Testis (tissue), 3 donors: Measurements from ENCODE around the gene HOXA3. TPM values are rescaled to one million over a fixed set of nuclear protein-coding genes. Genes with fewer than 3 reads are reported as not detected.

Experiments used
- DNase-seq: peaks from one replicate; pipeline ENCODE4 v3.0.0-alpha.2; 2019
- H3K27ac ChIP-seq, 2 donors: fragments of 200-600 bp; sonication (generic); one replicate each; pipeline ENCODE4 v1.5.1; 2019
- H3K27me3 ChIP-seq: fragments of 200-600 bp; sonication (generic); one replicate; pipeline ENCODE4 v1.5.1; 2019
- H3K36me3 ChIP-seq: fragments of 200-600 bp; sonication (generic); one replicate; pipeline ENCODE4 v1.5.1; 2017; ENCODE audit warnings: low read depth; ENCODE audit errors: missing control alignments
- H3K4me1 ChIP-seq: fragments of 200-600 bp; sonication (generic); one replicate; pipeline ENCODE4 v1.5.1; 2019
- H3K4me3 ChIP-seq, 2 donors: fragments of 200-600 bp; sonication (generic); one replicate each; pipeline ENCODE4 v1.5.1; 2017 to 2019
- H3K9me3 ChIP-seq: fragments of 200-600 bp; sonication (generic); one replicate; pipeline ENCODE4 v1.5.1; 2017
- POLR2A ChIP-seq: fragments of 450-650 bp; IDR thresholded peaks from one replicate; pipeline ENCODE4 v1.6.1; 2017; ENCODE audit warnings: antibody characterized with exemption, mild to moderate bottlenecking, moderate library complexity
- WGBS, 2 donors: methylation state at CpG; one replicate each; pipeline ENCODE4 v1.1.5; 2018; 5-methylcytosine and 5-hydroxymethylcytosine counted together
- intact Hi-C: fragments of 100-400 bp; cut with DNase I; formaldehyde crosslinking; loops from one replicate; pipeline ENCODE4 v1.15.1; 2023; ENCODE audit warnings: low total_unique reads
- polyA plus RNA-seq: library from polyadenylated mRNA; stranded (reverse); fragments of 350-450 nt; fragmentation: Illumina TruSeq; extraction: RNeasy Lipid Tissue Mini Kit (QIAGEN cat#74804); gene quantifications from one replicate; pipeline ENCODE4 v1.2.3, GENCODE V29; 2014; ENCODE audit warnings: low read depth, low replicate concordance; ENCODE audit not compliant: insufficient read depth
- total RNA-seq, 2 donors: library from RNA; depleted of rRNA; stranded (reverse); fragments of >200 nt; gene quantifications; one replicate each; pipeline ENCODE4 v1.2.3, GENCODE V29; 2016
- TF ChIP-seq, protein P1 (sequence below), 3 experiments: fragments of 450-650 bp in 2 of 3; fragments of 200-600 bp in 1 of 3; sonication (generic) in 1 of 3; IDR thresholded peaks; one replicate each; pipeline ENCODE4 v1.5.1; 2016 to 2019; ENCODE audit warnings: antibody characterized with exemption in 3 of 3, mild to moderate bottlenecking in 2 of 3, moderate library complexity in 1 of 3

HOXA3 gene
- total and polyA plus RNA-seq, 3 donors from 2014 or later: 0.93 to 2.8 (median 2.4) TPM

DNA sequence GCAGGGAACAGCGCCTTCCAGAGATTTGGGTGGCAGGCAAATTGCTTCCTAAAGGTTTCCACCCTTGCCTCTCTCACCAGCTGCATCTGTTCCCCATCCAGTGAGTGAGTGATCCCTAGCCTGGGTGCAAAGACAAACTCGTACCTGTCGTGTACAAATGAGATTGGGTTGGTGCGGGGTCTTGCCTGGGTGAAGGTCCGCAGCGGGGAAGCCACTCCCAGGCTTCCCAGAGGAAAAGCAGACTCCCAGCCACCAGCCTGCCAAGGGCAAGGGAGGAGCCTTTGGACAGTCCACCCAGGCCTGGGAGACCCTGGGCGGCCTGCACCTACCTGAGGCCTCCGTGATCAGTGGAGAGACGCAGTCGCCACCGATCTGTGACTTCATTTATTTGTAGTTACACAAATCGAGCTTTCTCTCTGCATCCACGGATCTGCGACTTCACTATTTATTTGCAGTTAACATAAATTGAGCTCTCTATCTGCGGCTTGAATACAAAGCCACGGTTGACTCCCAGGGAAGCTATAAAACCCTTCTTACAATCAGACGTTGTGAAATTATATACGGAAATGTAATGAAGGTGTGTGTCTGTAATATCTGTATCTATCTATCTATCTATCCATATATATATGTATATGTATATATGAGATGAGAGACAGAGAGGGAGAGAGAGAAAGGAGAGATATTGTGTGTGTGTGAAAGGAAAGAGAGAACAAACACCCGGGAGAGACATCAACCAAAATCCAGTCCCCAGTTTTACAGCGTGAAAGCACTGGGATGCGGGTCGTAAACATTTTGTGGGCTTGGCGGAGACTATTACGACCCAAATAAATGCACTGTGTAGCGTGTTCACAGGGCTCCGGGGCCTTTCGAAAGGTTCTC, 7.1 kb upstream of the HOXA3 start:
- DNase-seq: no peak
- Histone ChIP-seq H3K4me1 (peaks cover 13% of the 10 kb centered on the region), H3K27ac (no peak overlapping the region), H3K4me3 (no peak overlapping the region), H3K9me3 (no peaks in the 10 kb centered on the region), H3K27me3 (peaks cover 6% of the 10 kb centered on the region), H3K36me3 (no peaks in the 10 kb centered on the region)
- 50 to 61% methylated on average over 20 to 27 of the region's 27 CpGs for WGBS, 2 donors
- intact Hi-C loops: loop anchor here (10.0 kb wide), 1 partner anchor 785 kb away; no protein-coding TSS in a partner anchor
- TF ChIP-seq POLR2A: no peak
- TF ChIP-seq, protein P1, sequence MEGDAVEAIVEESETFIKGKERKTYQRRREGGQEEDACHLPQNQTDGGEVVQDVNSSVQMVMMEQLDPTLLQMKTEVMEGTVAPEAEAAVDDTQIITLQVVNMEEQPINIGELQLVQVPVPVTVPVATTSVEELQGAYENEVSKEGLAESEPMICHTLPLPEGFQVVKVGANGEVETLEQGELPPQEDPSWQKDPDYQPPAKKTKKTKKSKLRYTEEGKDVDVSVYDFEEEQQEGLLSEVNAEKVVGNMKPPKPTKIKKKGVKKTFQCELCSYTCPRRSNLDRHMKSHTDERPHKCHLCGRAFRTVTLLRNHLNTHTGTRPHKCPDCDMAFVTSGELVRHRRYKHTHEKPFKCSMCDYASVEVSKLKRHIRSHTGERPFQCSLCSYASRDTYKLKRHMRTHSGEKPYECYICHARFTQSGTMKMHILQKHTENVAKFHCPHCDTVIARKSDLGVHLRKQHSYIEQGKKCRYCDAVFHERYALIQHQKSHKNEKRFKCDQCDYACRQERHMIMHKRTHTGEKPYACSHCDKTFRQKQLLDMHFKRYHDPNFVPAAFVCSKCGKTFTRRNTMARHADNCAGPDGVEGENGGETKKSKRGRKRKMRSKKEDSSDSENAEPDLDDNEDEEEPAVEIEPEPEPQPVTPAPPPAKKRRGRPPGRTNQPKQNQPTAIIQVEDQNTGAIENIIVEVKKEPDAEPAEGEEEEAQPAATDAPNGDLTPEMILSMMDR (IDR thresholded peaks at IDR 0.05): no peak

DNA sequence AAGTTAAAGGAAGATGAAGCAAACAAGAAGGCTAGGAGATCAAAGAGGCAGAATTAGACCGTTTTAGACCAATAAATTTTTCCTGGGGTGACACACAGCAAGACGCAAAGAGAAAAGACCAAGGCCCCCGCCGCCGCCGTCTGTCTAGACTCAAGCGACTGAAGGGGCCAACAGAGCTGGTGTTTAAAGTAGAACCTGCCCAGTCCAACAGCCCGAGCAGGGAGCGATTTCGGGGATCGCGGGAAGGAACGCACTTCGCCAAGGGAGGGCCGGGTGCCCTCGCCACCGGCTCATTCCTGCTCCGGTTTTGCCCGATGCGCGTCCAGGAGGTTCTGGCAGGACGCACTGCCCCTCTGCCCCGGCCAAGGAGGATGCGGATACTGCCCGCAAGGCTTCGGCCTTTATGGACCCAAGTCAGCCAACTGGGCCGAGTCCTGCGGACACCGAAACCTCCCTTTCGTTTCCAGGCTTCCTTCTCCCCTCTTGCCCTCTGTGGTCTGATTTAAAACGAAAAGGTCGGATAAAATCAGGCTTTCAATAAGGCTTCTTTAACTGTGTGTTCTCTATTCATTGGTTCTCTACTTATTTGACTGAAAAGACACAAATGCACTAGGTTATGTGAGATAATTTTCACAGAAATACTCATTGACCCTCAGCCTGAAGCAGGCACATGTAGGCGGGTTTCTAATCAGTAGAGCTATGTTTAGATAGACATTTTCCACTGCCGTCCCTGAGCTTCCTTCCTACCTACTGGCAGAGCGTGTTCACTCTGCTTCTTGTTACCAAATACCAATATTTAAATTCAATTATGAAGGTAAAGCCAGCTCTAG, 6.3 kb upstream of the HOXA3 start:
- peaks cover 13% of the 10 kb centered on the region for H3K4me1 ChIP-seq
- H3K36me3 ChIP-seq: no peaks in the 10 kb centered on the region
- 28 to 35% methylated on average over 17 to 29 of the region's 35 CpGs for whole genome bisulfite sequencing, 2 donors
- DNase-seq: no peak
- no peak overlapping the region for H3K4me3 ChIP-seq
- no peak overlapping the region for H3K27ac ChIP-seq
- intact Hi-C loops: no loop called here
- TF ChIP-seq, protein P1 (IDR thresholded peaks at IDR 0.05): no peak
- no peak for TF ChIP-seq POLR2A
- H3K9me3 ChIP-seq: no peaks in the 10 kb centered on the region
- peaks cover 8% of the 10 kb centered on the region for H3K27me3 ChIP-seq

DNA sequence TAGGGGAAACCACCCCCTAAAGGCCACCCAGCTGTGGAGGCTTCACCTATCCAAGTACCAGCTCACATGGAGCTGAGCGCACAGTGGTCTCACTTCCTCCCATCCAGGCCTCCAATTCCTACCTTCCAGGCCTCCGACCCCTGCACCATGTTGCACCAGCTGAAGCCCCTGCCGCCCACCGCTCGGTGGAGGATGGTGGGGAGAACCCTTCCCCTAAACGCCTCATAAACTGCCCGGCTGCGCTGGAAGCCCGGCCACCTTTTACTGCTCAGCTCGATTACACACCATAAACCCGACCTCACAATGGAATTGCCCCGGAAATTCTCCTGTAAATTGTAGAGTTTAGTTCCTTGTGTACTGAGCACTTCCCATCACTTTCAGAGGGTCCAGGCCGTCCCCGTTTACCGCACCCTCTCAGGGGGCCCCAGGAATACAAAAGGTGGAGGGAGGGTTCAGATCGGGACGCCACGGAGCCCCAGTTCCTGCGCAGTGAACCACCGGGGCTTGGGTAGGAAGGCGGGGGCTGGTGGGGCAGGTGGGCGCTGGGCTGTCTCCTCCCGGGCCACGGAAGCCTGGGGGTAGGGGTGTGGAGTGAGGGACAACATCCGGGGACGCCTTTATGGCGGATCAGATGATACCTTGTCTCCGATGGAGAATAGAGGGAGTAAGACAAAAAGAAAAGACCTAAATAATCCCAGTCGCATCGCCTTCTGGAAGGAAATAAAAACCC, 5.5 kb upstream of the HOXA3 start:
- 12 to 16% methylated on average over 26 to 30 of the region's 30 CpGs for WGBS, 2 donors
- no peak for DNase-seq
- Histone ChIP-seq H3K27me3 (peaks cover 14% of the 10 kb centered on the region), H3K4me1 (peaks cover 13% of the 10 kb centered on the region), H3K4me3 (no peak overlapping the region), H3K36me3 (no peaks in the 10 kb centered on the region), H3K27ac (no peak overlapping the region), H3K9me3 (no peaks in the 10 kb centered on the region)
- intact Hi-C loops: no loop called here
- no peak for TF ChIP-seq POLR2A
- TF ChIP-seq, protein P1 (IDR thresholded peaks at IDR 0.05): no peak

DNA sequence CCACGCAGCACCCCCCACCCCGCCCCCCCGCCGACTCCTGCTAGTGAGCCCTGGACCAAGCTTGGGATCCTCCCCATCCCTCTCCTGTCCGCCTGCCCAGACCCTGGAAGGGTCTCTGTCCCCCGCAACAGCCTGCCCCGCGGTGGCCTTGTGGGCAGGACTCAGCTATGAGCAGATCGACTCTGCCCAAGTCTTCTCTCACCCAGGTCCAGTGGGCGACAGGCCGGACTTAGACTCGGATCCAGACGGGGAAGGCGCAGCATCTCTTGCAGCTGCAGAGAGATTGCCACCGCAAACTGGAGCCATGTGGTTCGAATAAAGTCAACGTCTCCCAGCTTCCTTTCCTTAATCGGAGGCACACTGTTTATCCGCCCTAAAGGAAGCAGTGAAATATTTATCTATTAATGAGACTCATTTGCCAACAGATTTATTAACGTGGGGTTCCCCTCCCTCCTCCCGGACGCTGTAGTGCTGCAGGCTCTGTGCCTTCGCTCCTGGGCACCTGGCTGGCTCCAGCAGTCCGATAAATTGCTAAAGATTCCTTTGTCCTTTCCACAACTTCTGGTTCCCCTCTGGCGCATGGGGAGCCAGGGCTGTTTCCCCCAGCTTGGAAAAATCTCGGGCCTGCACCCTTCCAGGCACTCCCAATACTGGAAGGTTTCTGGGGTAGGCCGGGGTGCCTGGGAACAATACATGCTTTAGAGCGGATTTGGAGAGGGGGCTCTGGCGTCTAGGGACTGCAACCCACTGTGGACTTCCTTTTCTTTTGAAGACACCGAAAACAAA, 4.7 kb upstream of the HOXA3 start:
- intact Hi-C loops: no loop called here
- WGBS, 2 donors: 8 to 14% methylated on average over 19 to 23 of the region's 30 CpGs
- Histone ChIP-seq H3K27me3 (peaks cover 14% of the 10 kb centered on the region), H3K4me1 (peaks cover 13% of the 10 kb centered on the region), H3K36me3 (no peaks in the 10 kb centered on the region), H3K27ac (no peak overlapping the region), H3K4me3 (peak overlapping the region in 1 of 2 donors; percentile 32), H3K9me3 (no peaks in the 10 kb centered on the region)
- TF ChIP-seq POLR2A: no peak
- TF ChIP-seq, protein P1 (IDR thresholded peaks at IDR 0.05): no peak
- DNase-seq: peak; percentile 16
